ENCODE data around the gene RMRP. TPM values are rescaled to one million over a fixed set of nuclear protein-coding genes. Genes with fewer than 3 reads are reported as not detected.
"Not testable (repeated sequence)": the region's sequence is repeated elsewhere in the genome, so short reads cannot be mapped to it uniquely, and the experiment has no call there.

RMRP gene
- total RNA-seq, 1 donor from 2014 or later: 35,708 TPM

DNA sequence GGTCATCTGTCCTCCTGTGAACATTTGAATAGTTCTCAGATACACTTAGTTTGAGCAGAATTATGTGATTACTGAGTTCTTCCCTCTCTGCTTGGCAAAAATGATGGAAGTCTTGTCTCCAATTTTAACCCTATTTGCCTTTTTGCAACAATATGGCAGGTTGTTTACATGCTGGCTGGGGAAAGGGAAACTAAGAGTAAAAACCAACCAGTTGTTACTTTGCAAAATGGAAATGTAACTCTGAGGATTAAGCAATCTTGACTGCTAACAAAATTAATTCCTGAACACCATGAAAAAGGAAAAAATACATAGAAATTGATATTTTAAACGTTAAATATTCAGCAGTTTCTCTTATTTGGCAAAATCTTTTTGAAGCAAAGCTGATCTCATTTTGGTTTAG, 18.2 kb downstream of the RMRP start:
- TF ChIP-seq, protein P1, sequence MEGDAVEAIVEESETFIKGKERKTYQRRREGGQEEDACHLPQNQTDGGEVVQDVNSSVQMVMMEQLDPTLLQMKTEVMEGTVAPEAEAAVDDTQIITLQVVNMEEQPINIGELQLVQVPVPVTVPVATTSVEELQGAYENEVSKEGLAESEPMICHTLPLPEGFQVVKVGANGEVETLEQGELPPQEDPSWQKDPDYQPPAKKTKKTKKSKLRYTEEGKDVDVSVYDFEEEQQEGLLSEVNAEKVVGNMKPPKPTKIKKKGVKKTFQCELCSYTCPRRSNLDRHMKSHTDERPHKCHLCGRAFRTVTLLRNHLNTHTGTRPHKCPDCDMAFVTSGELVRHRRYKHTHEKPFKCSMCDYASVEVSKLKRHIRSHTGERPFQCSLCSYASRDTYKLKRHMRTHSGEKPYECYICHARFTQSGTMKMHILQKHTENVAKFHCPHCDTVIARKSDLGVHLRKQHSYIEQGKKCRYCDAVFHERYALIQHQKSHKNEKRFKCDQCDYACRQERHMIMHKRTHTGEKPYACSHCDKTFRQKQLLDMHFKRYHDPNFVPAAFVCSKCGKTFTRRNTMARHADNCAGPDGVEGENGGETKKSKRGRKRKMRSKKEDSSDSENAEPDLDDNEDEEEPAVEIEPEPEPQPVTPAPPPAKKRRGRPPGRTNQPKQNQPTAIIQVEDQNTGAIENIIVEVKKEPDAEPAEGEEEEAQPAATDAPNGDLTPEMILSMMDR (IDR thresholded peaks at IDR 0.05; ENCODE audit: partially characterized antibody, unreplicated experiment): no peak
- peaks cover 19% of the 10 kb centered on the region for H3K36me3 Mint-ChIP-seq (ENCODE audit: unreplicated experiment)
- H3K4me3 Mint-ChIP-seq (ENCODE audit: unreplicated experiment): no peak overlapping the region
- H3K27me3 Mint-ChIP-seq (ENCODE audit: unreplicated experiment): no peaks in the 10 kb centered on the region
- peaks cover 2% of the 10 kb centered on the region for H3K9me3 Mint-ChIP-seq (ENCODE audit: unreplicated experiment)
- H3K27ac Mint-ChIP-seq (ENCODE audit: unreplicated experiment): no peak overlapping the region
- peaks cover 2% of the 10 kb centered on the region for H3K4me1 Mint-ChIP-seq (ENCODE audit: low read depth, unreplicated experiment)
- DNase-seq: no peak

DNA sequence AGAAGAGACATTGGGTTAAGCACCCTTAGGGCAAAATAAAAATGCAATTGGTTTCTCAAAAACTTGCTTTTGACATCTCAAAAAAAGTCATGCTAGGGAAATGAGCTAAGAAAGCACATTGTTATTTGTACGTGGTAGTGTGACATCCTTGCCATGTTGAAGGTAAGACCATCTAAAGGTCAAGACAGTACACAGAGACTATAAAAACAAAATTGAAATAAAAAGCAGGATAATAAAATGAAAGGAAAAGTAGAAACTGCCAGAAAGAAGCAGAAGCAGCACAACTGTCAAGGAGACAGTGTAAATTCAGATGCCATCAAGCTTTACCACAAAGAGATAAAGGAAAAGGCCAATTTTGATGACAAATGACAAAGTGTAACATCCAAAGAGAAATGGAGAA, 18.6 kb downstream of the RMRP start:
- H3K4me3 Mint-ChIP-seq (ENCODE audit: unreplicated experiment); H3K27ac Mint-ChIP-seq (ENCODE audit: unreplicated experiment); DNase-seq; H3K4me1 Mint-ChIP-seq (ENCODE audit: low read depth, unreplicated experiment); H3K9me3 Mint-ChIP-seq (ENCODE audit: unreplicated experiment); H3K27me3 Mint-ChIP-seq (ENCODE audit: unreplicated experiment): not testable (repeated sequence)
- H3K36me3 Mint-ChIP-seq (ENCODE audit: unreplicated experiment): peaks cover 19% of the 10 kb centered on the region

DNA sequence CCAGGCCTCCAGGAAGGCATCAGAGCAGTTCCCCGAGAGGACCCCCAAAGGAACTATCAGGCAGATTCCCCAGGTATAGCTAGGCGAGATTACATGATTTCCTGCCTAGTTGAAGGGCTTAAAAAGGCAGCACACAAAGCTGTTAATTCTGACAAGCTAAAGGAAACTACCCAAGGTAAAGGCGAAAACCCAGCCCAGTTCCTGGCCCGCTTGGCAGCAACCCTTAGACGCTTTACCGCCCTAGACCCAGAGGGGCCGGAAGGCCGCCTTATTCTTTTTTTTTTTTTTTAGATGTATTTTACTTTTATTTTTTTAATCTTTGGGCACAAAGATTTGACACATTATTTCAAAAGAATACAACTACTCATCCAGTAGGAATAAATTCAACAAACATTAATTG, 19.1 kb downstream of the RMRP start:
- DNase-seq; H3K9me3 Mint-ChIP-seq (ENCODE audit: unreplicated experiment); H3K4me1 Mint-ChIP-seq (ENCODE audit: low read depth, unreplicated experiment); H3K4me3 Mint-ChIP-seq (ENCODE audit: unreplicated experiment); H3K27me3 Mint-ChIP-seq (ENCODE audit: unreplicated experiment); H3K27ac Mint-ChIP-seq (ENCODE audit: unreplicated experiment): not testable (repeated sequence)
- H3K36me3 Mint-ChIP-seq (ENCODE audit: unreplicated experiment): peaks cover 19% of the 10 kb centered on the region

DNA sequence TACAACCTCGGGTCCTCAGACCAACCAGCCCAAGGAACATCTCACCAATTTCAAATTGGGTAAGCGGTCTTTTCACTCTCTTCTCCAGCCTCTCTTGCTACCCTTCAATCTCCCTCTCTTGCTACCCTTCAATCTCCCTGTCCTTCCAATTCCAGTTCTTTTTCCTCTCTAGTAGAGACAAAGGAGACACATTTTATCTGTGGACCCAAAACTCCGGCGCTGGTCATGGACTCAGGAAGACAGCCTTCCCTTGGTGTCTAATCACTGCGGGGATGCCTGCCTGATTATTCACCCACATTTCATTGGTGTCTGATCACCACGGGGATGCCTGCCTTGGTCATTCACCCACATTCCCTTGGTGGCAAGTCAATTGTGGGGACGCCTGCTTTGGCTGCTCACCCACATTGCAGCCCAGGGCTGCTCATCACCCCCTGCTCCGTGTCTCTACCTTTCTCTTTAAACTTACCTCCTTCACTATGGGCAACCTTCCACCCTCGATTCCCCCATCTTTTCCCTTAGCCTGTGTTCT, 20.3 kb downstream of the RMRP start:
- peaks cover 19% of the 10 kb centered on the region for H3K36me3 Mint-ChIP-seq (ENCODE audit: unreplicated experiment)
- not testable (repeated sequence) for H3K4me1 Mint-ChIP-seq (ENCODE audit: low read depth, unreplicated experiment); H3K27ac Mint-ChIP-seq (ENCODE audit: unreplicated experiment); H3K9me3 Mint-ChIP-seq (ENCODE audit: unreplicated experiment); H3K27me3 Mint-ChIP-seq (ENCODE audit: unreplicated experiment); H3K4me3 Mint-ChIP-seq (ENCODE audit: unreplicated experiment); DNase-seq

DNA sequence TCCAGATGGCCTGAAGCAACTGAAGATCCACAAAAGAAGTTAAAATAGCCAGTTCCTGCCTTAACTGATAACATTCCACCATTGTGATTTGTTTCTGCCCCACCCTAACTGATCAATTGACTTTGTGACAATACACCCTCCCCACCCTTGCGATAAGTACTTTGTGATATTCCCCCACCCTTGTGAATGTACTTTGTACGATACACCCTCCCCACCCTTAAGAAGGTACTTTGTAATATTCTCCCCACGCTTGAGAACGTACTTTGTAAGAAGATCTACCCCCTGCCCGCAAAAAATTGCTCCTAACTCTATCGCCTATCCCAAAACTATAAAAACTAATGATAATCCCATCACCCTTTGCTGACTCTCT, 21.0 kb downstream of the RMRP start:
- not testable (repeated sequence) for H3K27me3 Mint-ChIP-seq (ENCODE audit: unreplicated experiment); DNase-seq; H3K27ac Mint-ChIP-seq (ENCODE audit: unreplicated experiment); H3K9me3 Mint-ChIP-seq (ENCODE audit: unreplicated experiment); H3K4me1 Mint-ChIP-seq (ENCODE audit: low read depth, unreplicated experiment); H3K4me3 Mint-ChIP-seq (ENCODE audit: unreplicated experiment)
- H3K36me3 Mint-ChIP-seq (ENCODE audit: unreplicated experiment): peaks cover 19% of the 10 kb centered on the region

DNA sequence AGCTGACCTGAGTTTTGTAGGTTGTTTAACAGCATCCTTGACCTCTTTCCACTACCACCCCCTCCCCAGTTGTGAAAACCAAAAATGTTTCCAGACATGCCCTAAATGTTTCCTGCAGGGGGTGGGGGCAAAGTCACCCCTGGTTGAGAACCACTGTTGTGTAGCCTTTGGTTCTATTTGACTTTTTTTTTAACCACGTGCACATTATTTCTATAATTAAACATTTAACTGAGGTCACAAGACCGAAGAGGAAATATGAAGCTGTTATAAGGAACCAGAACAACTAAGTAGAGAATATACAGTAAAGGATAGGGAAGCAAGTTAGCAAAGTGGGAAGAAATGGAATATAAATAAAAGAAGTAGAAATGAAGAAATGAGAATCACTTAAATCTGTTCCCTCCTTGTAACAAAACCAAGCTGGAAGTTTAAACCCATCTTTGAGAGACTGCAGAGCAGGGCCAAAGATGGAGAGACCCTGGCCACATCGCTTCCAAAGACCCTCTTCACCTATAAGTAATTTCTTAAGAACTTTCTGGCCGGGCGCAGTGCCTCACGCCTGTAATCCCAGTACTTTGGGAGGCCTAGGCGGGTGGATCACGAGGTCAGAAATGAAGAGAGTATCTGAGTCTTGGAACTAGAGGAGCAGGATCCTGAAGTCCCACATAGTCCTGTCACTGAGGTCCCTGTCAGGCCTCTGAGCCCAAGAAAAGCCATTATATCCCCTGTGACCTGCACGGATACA, 21.5 kb downstream of the RMRP start:
- peaks cover 2% of the 10 kb centered on the region for H3K9me3 Mint-ChIP-seq (ENCODE audit: unreplicated experiment)
- H3K27ac Mint-ChIP-seq (ENCODE audit: unreplicated experiment): no peak overlapping the region
- peaks cover 19% of the 10 kb centered on the region for H3K36me3 Mint-ChIP-seq (ENCODE audit: unreplicated experiment)
- peaks cover 2% of the 10 kb centered on the region for H3K4me1 Mint-ChIP-seq (ENCODE audit: low read depth, unreplicated experiment)
- no peak for DNase-seq
- TF ChIP-seq, protein P1 (IDR thresholded peaks at IDR 0.05; ENCODE audit: partially characterized antibody, unreplicated experiment): no peak
- H3K27me3 Mint-ChIP-seq (ENCODE audit: unreplicated experiment): no peaks in the 10 kb centered on the region
- H3K4me3 Mint-ChIP-seq (ENCODE audit: unreplicated experiment): no peak overlapping the region

DNA sequence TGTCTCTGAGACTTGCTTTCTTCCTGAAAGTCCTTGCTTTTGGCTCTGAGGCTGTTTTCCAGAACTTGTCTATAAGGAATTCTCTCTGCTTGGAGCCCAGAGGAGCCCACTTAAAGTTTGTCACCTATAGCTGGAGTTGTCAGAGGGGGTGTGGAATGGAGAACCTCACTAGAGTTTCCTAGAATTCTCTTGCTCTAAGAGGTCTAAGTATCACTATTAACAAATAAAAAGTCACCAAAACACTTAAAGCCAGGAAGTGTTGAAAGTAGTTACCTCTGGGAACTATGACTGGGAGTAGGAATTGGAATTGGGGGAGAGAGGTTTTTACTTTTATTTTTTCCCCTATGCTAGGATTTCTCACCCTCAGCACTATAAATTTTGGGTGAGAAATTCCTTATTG, 22.1 kb downstream of the RMRP start:
- H3K4me3 Mint-ChIP-seq (ENCODE audit: unreplicated experiment): no peak overlapping the region
- TF ChIP-seq, protein P1 (IDR thresholded peaks at IDR 0.05; ENCODE audit: partially characterized antibody, unreplicated experiment): no peak
- no peak overlapping the region for H3K27ac Mint-ChIP-seq (ENCODE audit: unreplicated experiment)

More for the DNA sequence above, 22.1 kb downstream of the RMRP start:
- H3K36me3 Mint-ChIP-seq (ENCODE audit: unreplicated experiment): peaks cover 19% of the 10 kb centered on the region
- H3K27me3 Mint-ChIP-seq (ENCODE audit: unreplicated experiment): no peaks in the 10 kb centered on the region
- H3K4me1 Mint-ChIP-seq (ENCODE audit: low read depth, unreplicated experiment): peaks cover 2% of the 10 kb centered on the region
- DNase-seq: no peak
- H3K9me3 Mint-ChIP-seq (ENCODE audit: unreplicated experiment): peaks cover 2% of the 10 kb centered on the region

Measured in glutamatergic neuron (in vitro differentiated cells).